Measurements from ENCODE around the gene SLC1A7. TPM values are rescaled to one million over a fixed set of nuclear protein-coding genes. Genes with fewer than 3 reads are reported as not detected.

The SLC1A7 gene
- total RNA-seq, 1 donor from 2014 or later: 0.42 TPM

DNA sequence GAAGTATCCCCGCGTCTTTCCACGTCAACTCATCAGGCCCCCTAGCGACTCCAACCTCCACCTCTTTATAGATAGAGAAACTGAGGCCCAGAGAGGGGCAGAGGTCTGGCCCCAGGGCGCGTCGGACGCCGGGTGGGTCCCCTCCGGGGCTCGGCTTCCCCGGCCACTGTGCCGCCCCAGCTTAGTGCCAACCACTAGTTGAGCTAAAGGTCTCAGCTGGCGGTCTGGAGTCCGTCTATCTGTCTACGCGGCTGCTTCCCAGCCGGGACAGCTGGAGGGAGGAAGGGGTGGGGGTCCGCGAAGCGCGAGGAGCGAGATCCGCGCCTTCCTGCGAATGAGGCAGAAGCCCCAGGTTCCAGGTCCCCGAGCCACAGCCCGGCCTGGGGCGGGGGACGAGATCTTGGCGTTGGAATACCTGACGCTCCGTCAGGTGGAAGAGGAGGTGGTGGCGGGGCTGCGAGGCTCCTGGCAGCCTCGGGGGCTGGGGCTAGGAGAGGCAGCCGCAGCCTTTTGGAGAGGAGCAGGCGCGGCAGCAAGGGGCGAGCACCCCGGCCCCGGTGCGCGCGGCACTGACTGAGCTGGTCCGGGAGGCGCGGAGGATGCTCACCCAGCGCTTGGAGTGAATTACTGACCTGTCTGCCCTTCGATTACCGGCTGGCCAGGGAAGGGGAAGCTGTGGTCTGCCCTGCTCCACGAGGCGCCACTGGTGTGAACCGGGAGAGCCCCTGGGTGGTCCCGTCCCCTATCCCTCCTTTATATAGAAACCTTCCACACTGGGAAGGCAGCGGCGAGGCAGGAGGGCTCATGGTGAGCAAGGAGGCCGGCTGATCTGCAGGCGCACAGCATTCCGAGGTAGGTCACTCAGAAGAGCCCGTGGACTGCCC, 79.5 kb downstream of the SLC1A7 start:
- peak; percentile 81 for DNase-seq (ENCODE audit: low spot score)

DNA sequence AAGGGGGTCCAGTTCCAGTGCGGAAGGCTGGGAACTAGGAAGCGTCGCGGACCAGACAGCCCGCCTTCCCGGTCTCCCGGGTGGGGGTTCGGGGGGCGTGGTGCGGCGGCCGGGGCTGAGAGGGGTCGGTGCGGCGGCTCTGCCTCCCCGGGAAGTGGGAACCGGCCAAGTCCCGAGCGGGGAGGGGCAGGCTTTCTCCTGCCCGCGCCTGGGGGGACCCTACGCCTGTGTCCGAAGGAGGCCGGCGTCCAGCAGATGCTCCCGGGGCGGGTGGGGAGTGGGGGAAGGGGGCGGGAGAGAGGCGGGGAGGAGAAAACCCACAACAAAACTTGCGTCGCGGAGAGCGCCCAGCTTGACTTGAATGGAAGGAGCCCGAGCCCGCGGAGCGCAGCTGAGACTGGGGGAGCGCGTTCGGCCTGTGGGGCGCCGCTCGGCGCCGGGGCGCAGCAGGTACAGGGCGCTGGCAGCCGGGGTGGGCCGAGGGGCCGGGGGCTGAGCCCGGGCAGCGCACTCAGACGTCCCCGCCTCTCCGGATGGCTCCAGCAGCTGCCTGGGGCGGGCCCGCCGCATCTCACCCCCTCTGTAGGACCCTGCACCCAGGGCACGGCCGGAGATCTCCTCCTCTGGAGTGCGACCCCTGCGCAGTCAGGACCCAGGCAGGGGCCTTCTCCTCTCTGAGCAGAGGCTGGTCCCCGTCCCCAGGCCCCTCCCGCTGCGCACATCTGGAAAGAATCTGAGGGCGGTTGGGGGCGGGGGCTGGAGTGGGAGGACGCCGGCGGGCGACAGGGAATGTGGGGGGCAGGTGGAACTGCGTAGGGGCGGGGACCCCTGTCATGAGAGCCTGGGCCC, 80.4 kb downstream of the SLC1A7 start, which contains the start of gene PODN:
Gene PODN, plus strand, starts transcription at position 355 of the 849 bp plus-strand sequence. CDS start 7,643 bp downstream, outside the sequence.
- peak; percentile 89 for DNase-seq (ENCODE audit: low spot score)

GRCh38 chr1:53061123-53061858, 81.1 kb downstream of the SLC1A7 start:
- DNase-seq (ENCODE audit: low spot score): peak; percentile 89

DNA sequence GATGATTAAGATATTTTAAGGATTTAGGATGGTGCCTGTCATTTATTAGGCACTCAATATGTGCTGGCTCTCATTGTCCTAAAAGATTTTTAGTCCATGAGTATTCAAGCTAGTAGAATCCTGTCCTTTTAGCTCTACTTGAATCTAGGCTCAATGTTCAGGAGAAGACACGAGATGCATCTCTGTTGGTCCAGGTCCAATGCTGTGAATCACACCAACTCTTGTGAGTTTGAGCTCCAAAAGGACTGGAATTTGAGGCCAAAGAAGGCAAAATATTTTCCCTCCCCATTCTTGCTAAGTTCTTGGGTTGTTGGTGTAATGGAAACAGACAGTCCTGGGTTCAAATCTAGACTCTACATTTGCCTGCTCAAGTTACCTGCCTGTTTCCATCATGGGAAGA, 81.9 kb downstream of the SLC1A7 start:
- no peak for DNase-seq (ENCODE audit: low spot score)

- no peak for DNase-seq (ENCODE audit: low spot score)
Measured at GRCh38 chr1:53057127-53057526, 85.3 kb downstream of the SLC1A7 start.

- DNase-seq (ENCODE audit: low spot score): no peak
Measured at GRCh38 chr1:53051676-53052075, 90.8 kb downstream of the SLC1A7 start.

GRCh38 chr1:53050310-53050709, 92.1 kb downstream of the SLC1A7 start:
- DNase-seq (ENCODE audit: low spot score): no peak

GRCh38 chr1:53049574-53049967, 92.9 kb downstream of the SLC1A7 start:
- no peak for DNase-seq (ENCODE audit: low spot score)

GRCh38 chr1:53048960-53049573, 93.4 kb downstream of the SLC1A7 start:
- DNase-seq (ENCODE audit: low spot score): no peak

DNA sequence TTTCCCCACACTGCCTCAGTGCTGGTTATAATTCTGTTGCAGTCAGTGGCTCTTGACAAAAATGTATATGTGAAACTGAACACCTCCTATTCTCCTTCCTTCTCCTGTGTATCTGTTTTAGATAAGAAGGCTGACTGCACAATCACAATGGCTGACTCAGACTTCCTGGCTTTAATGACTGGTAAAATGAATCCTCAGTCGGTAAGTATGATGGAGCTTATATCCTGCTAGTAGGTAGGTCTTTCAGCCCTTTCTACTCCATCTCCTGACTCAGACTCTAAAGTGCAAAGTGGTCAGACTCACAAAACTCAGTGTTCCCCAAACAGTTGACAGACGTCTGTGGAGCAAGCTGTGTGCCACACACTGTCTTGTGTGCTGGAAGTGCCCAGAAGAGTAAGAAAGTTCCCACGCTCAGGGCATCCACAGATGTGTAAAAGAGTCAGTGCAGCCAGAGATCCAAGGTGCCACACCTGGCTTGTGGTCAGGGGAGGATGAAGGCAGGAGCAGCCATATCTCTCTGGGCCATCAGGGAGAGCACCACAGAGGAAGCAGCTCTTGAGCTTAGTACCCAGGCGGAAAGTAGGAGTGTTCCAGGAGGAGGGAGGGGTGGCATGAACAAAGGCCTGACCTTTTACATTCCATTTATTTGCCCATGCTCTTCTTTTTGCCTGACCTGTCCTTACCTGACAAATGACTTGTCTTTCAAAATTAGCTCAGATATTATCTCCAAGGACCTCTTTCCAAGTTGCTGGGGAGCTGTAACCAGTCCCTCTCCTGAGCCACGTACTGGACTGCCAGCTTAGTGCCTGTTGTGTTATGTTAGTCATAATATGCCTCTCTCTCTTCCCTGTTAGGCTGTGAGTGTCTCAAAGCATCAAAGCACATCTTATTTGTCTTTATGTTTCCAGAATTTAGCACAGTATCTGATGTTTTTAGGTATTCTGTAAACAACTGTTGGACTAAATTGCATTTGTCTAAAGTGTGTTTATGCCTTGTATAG, 94.4 kb downstream of the SLC1A7 start:
- DNase-seq (ENCODE audit: low spot score): no peak

- DNase-seq (ENCODE audit: low spot score): no peak
Measured at GRCh38 chr1:53046930-53047329, 95.5 kb downstream of the SLC1A7 start.

DNA sequence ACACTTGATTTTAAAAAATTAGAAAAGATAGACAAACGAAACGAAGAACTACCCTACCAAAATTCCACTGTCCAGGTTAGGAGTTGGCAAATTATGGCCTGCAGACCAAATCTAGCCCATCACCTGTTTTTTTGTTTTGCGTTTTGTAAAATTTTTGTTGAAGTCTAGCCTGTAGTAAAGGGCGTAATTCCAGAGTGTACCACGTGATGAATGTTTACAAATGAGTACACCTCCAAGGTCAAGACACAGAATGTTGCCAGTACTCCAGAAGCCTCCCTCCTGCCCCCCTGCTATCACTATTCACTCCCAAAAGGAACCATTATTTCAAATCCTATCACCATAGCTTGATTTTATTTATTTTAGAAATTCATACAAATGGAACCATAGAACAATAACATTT, 97.5 kb downstream of the SLC1A7 start:
- DNase-seq (ENCODE audit: low spot score): no peak

DNA sequence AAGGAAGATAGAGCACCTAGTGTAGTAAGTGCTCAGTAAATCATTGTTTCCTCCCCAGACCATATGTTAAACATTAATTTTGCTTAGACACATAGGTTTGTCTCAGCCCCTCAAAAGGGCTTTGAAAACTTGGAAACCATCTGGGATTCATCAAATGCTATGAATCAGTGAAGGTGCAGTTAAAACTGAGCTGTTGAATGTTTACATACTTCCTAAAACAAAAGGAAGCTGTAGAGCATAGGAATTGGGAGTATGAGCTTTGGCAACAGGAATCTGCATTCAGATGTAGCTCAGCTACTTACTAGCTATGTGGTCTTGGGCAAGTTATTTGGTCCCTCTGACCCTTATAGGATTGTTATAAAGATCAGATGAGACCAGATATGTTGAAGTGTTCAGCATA, 99.2 kb downstream of the SLC1A7 start:
- no peak for DNase-seq (ENCODE audit: low spot score)

DNA sequence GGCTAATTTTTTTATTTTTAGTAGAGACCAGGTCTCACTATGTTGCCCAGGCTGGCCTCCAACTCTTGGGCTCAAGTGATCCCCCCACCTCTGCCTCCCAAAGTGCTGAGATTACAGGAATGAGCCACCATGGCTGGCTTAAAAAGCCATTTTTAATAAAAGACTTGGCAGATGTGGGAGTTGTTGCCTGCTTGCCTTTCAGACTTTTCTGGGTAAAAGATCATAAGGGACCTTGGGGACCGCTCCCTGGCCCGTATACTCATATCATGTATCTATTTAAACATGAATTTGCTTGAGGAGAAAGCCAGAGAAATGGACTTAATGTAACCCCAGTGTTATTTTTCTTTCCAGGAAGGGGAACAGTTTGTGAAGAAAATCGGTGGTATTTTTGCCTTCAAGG, 103.9 kb downstream of the SLC1A7 start:
- no peak for DNase-seq (ENCODE audit: low spot score)

Other genes starting within 250 kb of the SLC1A7 start
- 105 TPM for gene ECHDC2, start 220.9 kb downstream of the SLC1A7 start, total RNA-seq
- 153 TPM for gene SCP2, start 215.4 kb downstream of the SLC1A7 start, total RNA-seq
- 86.3 TPM for gene PODN, start 80.4 kb downstream of the SLC1A7 start, total RNA-seq
- gene CPT2, start 54.2 kb upstream of the SLC1A7 start, total RNA-seq: 17.5 TPM
- 48.2 TPM for gene CZIB, start 78.0 kb upstream of the SLC1A7 start, total RNA-seq
- 35.7 TPM for gene MAGOH, start 95.9 kb upstream of the SLC1A7 start, total RNA-seq
- gene LRP8, start 185.4 kb upstream of the SLC1A7 start, total RNA-seq: 9.9 TPM